Measurements from ENCODE around the gene KRT80.
A peak's percentile ranks its signal among the peaks of the same experiment; 100 is the strongest.

Gene KRT80

GRCh38 chr12:52152905-52153317, 38.9 kb downstream of the KRT80 start:
- H3K4me1 ChIP-seq: no peaks in the 10 kb centered on the region
- no peak overlapping the region for H3K4me2 ChIP-seq (ENCODE audit: low read length)
- no peaks in the 10 kb centered on the region for H3K36me3 ChIP-seq (ENCODE audit: control insufficient read depth, insufficient read depth, low read length)
- H3K27ac ChIP-seq: no peak overlapping the region
- no peaks in the 10 kb centered on the region for H3K79me2 ChIP-seq
- no peak for TF ChIP-seq CTCF (IDR thresholded peaks at IDR 0.05)
- H2AFZ ChIP-seq: no peak overlapping the region
- no peaks in the 10 kb centered on the region for H3K9me3 ChIP-seq (ENCODE audit: control insufficient read depth, low read length)
- no peaks in the 10 kb centered on the region for H3K27me3 ChIP-seq (ENCODE audit: control insufficient read depth, insufficient read depth, low read length)
- H3K4me3 ChIP-seq (ENCODE audit: low read depth, low read length): no peak overlapping the region
- no peak overlapping the region for H3K9ac ChIP-seq

- H3K4me3 ChIP-seq (ENCODE audit: low read depth, low read length): no peak overlapping the region
- no peak overlapping the region for H3K27ac ChIP-seq
- H3K4me1 ChIP-seq: no peaks in the 10 kb centered on the region
Observed at GRCh38 chr12:52151837-52152783, 39.7 kb downstream of the KRT80 start.

GRCh38 chr12:52151153-52151836, 40.5 kb downstream of the KRT80 start:
- H3K4me1 ChIP-seq: no peaks in the 10 kb centered on the region
- H3K9ac ChIP-seq: no peak overlapping the region
- H3K27ac ChIP-seq: no peak overlapping the region

More at GRCh38 chr12:52151837-52152783, 39.7 kb downstream of the KRT80 start:
- no peaks in the 10 kb centered on the region for H3K36me3 ChIP-seq (ENCODE audit: control insufficient read depth, insufficient read depth, low read length)
- peak; percentile 81 for TF ChIP-seq CTCF (IDR thresholded peaks at IDR 0.05)
- H3K9me3 ChIP-seq (ENCODE audit: control insufficient read depth, low read length): no peaks in the 10 kb centered on the region
- H2AFZ ChIP-seq: peak overlapping the region; percentile 59
- no peaks in the 10 kb centered on the region for H3K27me3 ChIP-seq (ENCODE audit: control insufficient read depth, insufficient read depth, low read length)
- no peaks in the 10 kb centered on the region for H3K79me2 ChIP-seq
- peak overlapping the region; percentile 61 for H3K4me2 ChIP-seq (ENCODE audit: low read length)
- no peak overlapping the region for H3K9ac ChIP-seq

GRCh38 chr12:52149651-52150241, 42.1 kb downstream of the KRT80 start:
- H3K79me2 ChIP-seq: no peaks in the 10 kb centered on the region
- H3K9me3 ChIP-seq (ENCODE audit: control insufficient read depth, low read length): no peaks in the 10 kb centered on the region
- no peaks in the 10 kb centered on the region for H3K36me3 ChIP-seq (ENCODE audit: control insufficient read depth, insufficient read depth, low read length)
- no peak overlapping the region for H3K4me3 ChIP-seq (ENCODE audit: low read depth, low read length)
- no peak overlapping the region for H3K4me2 ChIP-seq (ENCODE audit: low read length)
- no peak for TF ChIP-seq CTCF (IDR thresholded peaks at IDR 0.05)
- no peaks in the 10 kb centered on the region for H3K27me3 ChIP-seq (ENCODE audit: control insufficient read depth, insufficient read depth, low read length)
- H2AFZ ChIP-seq: no peak overlapping the region
- no peak overlapping the region for H3K27ac ChIP-seq
- no peaks in the 10 kb centered on the region for H3K4me1 ChIP-seq
- H3K9ac ChIP-seq: no peak overlapping the region

More at GRCh38 chr12:52151153-52151836, 40.5 kb downstream of the KRT80 start:
- Histone ChIP-seq H3K36me3 (ENCODE audit: control insufficient read depth, insufficient read depth, low read length) (no peaks in the 10 kb centered on the region), H3K9me3 (ENCODE audit: control insufficient read depth, low read length) (no peaks in the 10 kb centered on the region), H3K4me2 (ENCODE audit: low read length) (no peak overlapping the region), H3K79me2 (no peaks in the 10 kb centered on the region), H2AFZ (no peak overlapping the region), H3K27me3 (ENCODE audit: control insufficient read depth, insufficient read depth, low read length) (no peaks in the 10 kb centered on the region), H3K4me3 (ENCODE audit: low read depth, low read length) (no peak overlapping the region)
- no peak for TF ChIP-seq CTCF (IDR thresholded peaks at IDR 0.05)

All from parathyroid adenoma (tissue), 2 donors.